T-helper 2 cell (primary cell): ENCODE results near the gene CSTB.
A peak's percentile ranks its signal among the peaks of the same experiment; 100 is the strongest.

Source experiments
- DNase-seq, 5 experiments: peaks; one replicate each; pipeline versions ENCODE4 v3.0.0 to v3.0.0-alpha.2; 2012 to 2022

Gene CSTB

GRCh38 chr21:43789276-43790009 is 13.3 kb upstream of the CSTB start, which contains the start of gene RRP1:
RRP1 (plus strand) TSS chr21:43789577; CDS start chr21:43789630, 53 bp downstream.
- DNase-seq: peak; percentile 88 to 96 (median 90)

GRCh38 chr21:43786807-43787440 is 10.8 kb upstream of the CSTB start:
- DNase-seq: peak in 1 of 5 experiments; percentile 11

GRCh38 chr21:43786300-43786806 is 10.2 kb upstream of the CSTB start:
- DNase-seq: peak in 1 of 5 experiments; percentile 23

- no peak for DNase-seq
Measured at GRCh38 chr21:43785134-43785533, 9.0 kb upstream of the CSTB start.

- DNase-seq: no peak
Measured at GRCh38 chr21:43783098-43783700, 7.1 kb upstream of the CSTB start.

- no peak for DNase-seq
Measured at GRCh38 chr21:43782431-43783097, 6.5 kb upstream of the CSTB start.

- no peak for DNase-seq
Measured at GRCh38 chr21:43781846-43782245, 5.7 kb upstream of the CSTB start.

GRCh38 chr21:43779660-43780059 is 3.6 kb upstream of the CSTB start:
- DNase-seq: no peak

- DNase-seq: peak in 1 of 5 experiments; percentile 64
Measured at GRCh38 chr21:43778469-43779335, 2.6 kb upstream of the CSTB start.

GRCh38 chr21:43777953-43778352 is 1.8 kb upstream of the CSTB start:
- DNase-seq: no peak

GRCh38 chr21:43775190-43775589 is 918 bp downstream of the CSTB start:
- DNase-seq: no peak

GRCh38 chr21:43774163-43774562 is 1.9 kb downstream of the CSTB start:
- DNase-seq: no peak

GRCh38 chr21:43772425-43772821 is 3.7 kb downstream of the CSTB start:
- no peak for DNase-seq

- no peak for DNase-seq
Measured at GRCh38 chr21:43771698-43772424, 4.2 kb downstream of the CSTB start.

- no peak for DNase-seq
Measured at GRCh38 chr21:43771199-43771675, 4.9 kb downstream of the CSTB start.

- no peak for DNase-seq
Measured at GRCh38 chr21:43770066-43770655, 5.9 kb downstream of the CSTB start.

GRCh38 chr21:43769325-43769958 is 6.7 kb downstream of the CSTB start:
- peak in 1 of 5 experiments; percentile 41 for DNase-seq

- DNase-seq: no peak
Measured at GRCh38 chr21:43768868-43769167, 7.3 kb downstream of the CSTB start.

GRCh38 chr21:43767984-43768867 is 7.9 kb downstream of the CSTB start:
- DNase-seq: no peak
